GM12878 (cell line): ENCODE data around the gene SNED1. TPM values are rescaled to one million over a fixed set of nuclear protein-coding genes. Genes with fewer than 3 reads are reported as not detected.

Experiments
- ATAC-seq: fragments of 200-7000 bp; cut with Tn5 transposase; 3 replicates; pipeline ENCODE4 v1.9.1; 2020; ENCODE audit warnings: mild to moderate bottlenecking, moderate library complexity
- BruUV-seq: library from RNA; stranded (reverse); fragments of 400-500 nt; replicated peaks from 2 replicates; lab custom pipeline; 2021; lab: Mats Ljungman, UMichigan
- CTCF ChIA-PET: fragments of 300-600 bp; sonication (Branson Sonifier 250); formaldehyde crosslinking; extraction: SDS; loops from one replicate; lab custom pipeline; 2021; ENCODE audit warnings: inconsistent platforms; lab: Yijun Ruan, JAX
- POLR2A ChIA-PET: fragments of 350-600 bp; formaldehyde crosslinking; extraction: SDS; loops from one replicate; lab custom pipeline; 2021; ENCODE audit warnings: inconsistent platforms; lab: Charles Lee
- RAD21 ChIA-PET: fragments of 300-600 bp; sonication (Branson Sonifier 250); formaldehyde crosslinking; loops from one replicate; lab custom pipeline; 2023; ENCODE audit warnings: antibody characterized with exemption; ENCODE audit not compliant: unreplicated experiment; lab: Charles Lee
- SMC1A ChIA-PET: fragments of 300-600 bp; sonication (Branson Sonifier 250); formaldehyde crosslinking; loops from one replicate; lab custom pipeline; 2023; ENCODE audit not compliant: unreplicated experiment, uncharacterized antibody; lab: Charles Lee
- DNase-seq: peaks from one replicate; pipeline ENCODE4 v3.0.0-alpha.2; 2011; ENCODE audit warnings: low read depth, low spot score
- FAIRE-seq: peaks from 3 replicates; lab custom pipeline; 2011; peaks lifted over from hg19 to GRCh38; lab: Jason Lieb, UNC
- H2AFZ ChIP-seq: 2 replicates; pipeline ENCODE4 v1.6.0; 2011; ENCODE audit warnings: low read depth, low read length, control low read depth; ENCODE audit not compliant: control insufficient read depth
- H3K27ac ChIP-seq: 2 replicates; pipeline ENCODE4 v1.5.1; 2011; ENCODE audit warnings: control low read depth; ENCODE audit not compliant: control insufficient read depth, insufficient read depth
- H3K27me3 ChIP-seq, 2 experiments: replicated peaks in 1 of 2; 2 replicates each; pipeline versions ENCODE4 v1.6.0 to v1.6.1; 2011; ENCODE audit warnings: low read length in 1 of 2; ENCODE audit not compliant: control insufficient read depth in 2 of 2, insufficient read depth in 2 of 2
- H3K36me3 ChIP-seq, 2 experiments: 2 replicates each; pipeline ENCODE4 v1.5.1; 2011; ENCODE audit warnings: low read length in 1 of 2; ENCODE audit not compliant: control insufficient read depth in 2 of 2, insufficient read depth in 2 of 2
- H3K4me1 ChIP-seq: 2 replicates; pipeline ENCODE4 v1.6.1; 2011; ENCODE audit warnings: mild to moderate bottlenecking, low read length, moderate library complexity, mixed read lengths; ENCODE audit not compliant: control insufficient read depth, insufficient read depth
- H3K4me2 ChIP-seq: 2 replicates; pipeline ENCODE4 v1.6.0; 2011; ENCODE audit warnings: control low read depth; ENCODE audit not compliant: control insufficient read depth, insufficient read depth
- H3K4me3 ChIP-seq: fragments of 200-600 bp; sonication (generic); 2 replicates; pipeline ENCODE4 v1.5.1; 2016
- H3K79me2 ChIP-seq: 2 replicates; pipeline ENCODE4 v1.6.0; 2011; ENCODE audit warnings: low read length; ENCODE audit not compliant: control insufficient read depth, insufficient read depth
- H3K9ac ChIP-seq: 2 replicates; pipeline ENCODE4 v1.8.0; 2011; ENCODE audit warnings: low read length, control low read depth, mixed read lengths; ENCODE audit not compliant: control insufficient read depth, insufficient read depth
- H3K9me3 ChIP-seq: replicated peaks from 3 replicates; pipeline ENCODE4 v1.5.1; 2011; ENCODE audit warnings: mild to moderate bottlenecking, low read length; ENCODE audit not compliant: control insufficient read depth, insufficient read depth
- H4K20me1 ChIP-seq: 2 replicates; pipeline ENCODE4 v1.6.0; 2011; ENCODE audit not compliant: control insufficient read depth, insufficient read depth
- ATF7 ChIP-seq: fragments of 450-650 bp; IDR thresholded peaks from 2 replicates; pipeline ENCODE4 v1.6.1; 2016; ENCODE audit warnings: low read depth, mild to moderate bottlenecking
- CBFB ChIP-seq: IDR thresholded peaks from 2 replicates; pipeline ENCODE4 v1.6.1; 2016; ENCODE audit warnings: antibody characterized with exemption, low read depth
- HDAC2 ChIP-seq: fragments of 200-600 bp; sonication (generic); IDR thresholded peaks from 2 replicates; pipeline ENCODE4 v1.6.1; 2017
- NFYB ChIP-seq: IDR thresholded peaks from 2 replicates; pipeline ENCODE4 v1.6.1; 2011; ENCODE audit warnings: low read depth, mild to moderate bottlenecking, low read length, improper control_type of control experiment, moderate library complexity; ENCODE audit not compliant: insufficient read depth
- PML ChIP-seq: IDR thresholded peaks from 2 replicates; pipeline ENCODE4 v1.6.1; 2012; ENCODE audit warnings: low read length, inconsistent platforms
- ZZZ3 ChIP-seq: IDR thresholded peaks from 2 replicates; pipeline ENCODE4 v1.6.1; 2011; ENCODE audit warnings: low read depth; ENCODE audit not compliant: control insufficient read depth, insufficient read length
- WGBS: methylation state at CpG from one replicate; pipeline ENCODE4 v1.1.6; 2016; ENCODE audit warnings: low lambda C conversion rate; ENCODE audit not compliant: insufficient replicate concordance, insufficient coverage; ENCODE audit errors: missing lambda C conversion rate; 5-methylcytosine and 5-hydroxymethylcytosine counted together
- in situ Hi-C: fragments of 300-500 bp; cut with MboI; formaldehyde crosslinking; loops from 9 replicates; pipeline ENCODE4 v1.14.3; 2018; ENCODE audit warnings: mixed read lengths
- intact Hi-C: fragments of 100-400 bp; cut with micrococcal nuclease; formaldehyde crosslinking; loops from one replicate; pipeline ENCODE4 v1.14.2; 2022; ENCODE audit not compliant: unreplicated experiment
- polyA plus RNA-seq, 11 experiments: library from polyadenylated mRNA; depleted of rRNA in 4 of 11; unstranded in 6 of 11; stranded (reverse) in 5 of 11; fragments of >200 nt; fragmentation: Nextera tagmentation in 4 of 11; fragmentation: Illumina TruSeq in 1 of 11; extraction: Ambion mirVana in 4 of 11; extraction: Trizol in 1 of 11; gene quantifications; 1 replicate in 1 of 11; 2 replicates in 10 of 11; pipeline versions ENCODE4 v1.2.1 to v1.2.3, GENCODE V29; 2011 to 2016; ENCODE audit warnings: inconsistent platforms in 2 of 11, missing spikeins in 2 of 11, low read depth in 1 of 11
- total RNA-seq, 4 experiments: library from RNA; depleted of rRNA in 3 of 4; stranded (reverse); fragments of >200 nt in 3 of 4; fragmentation: Illumina TruSeq in 1 of 4; extraction: Trizol in 1 of 4; gene quantifications; 2 replicates each; pipeline versions ENCODE4 v1.2.1 to v1.2.3, GENCODE V29; 2013 to 2021
- TF ChIP-seq, protein P1 (sequence below): fragments of 450-650 bp; IDR thresholded peaks from 2 replicates; pipeline ENCODE4 v1.6.1; 2017; ENCODE audit warnings: mild to moderate bottlenecking, moderate library complexity
- TF ChIP-seq, protein P2 (sequence below): fragments of 450-650 bp; IDR thresholded peaks from 2 replicates; pipeline ENCODE4 v1.6.1; 2017; ENCODE audit warnings: low read depth, mild to moderate bottlenecking, moderate library complexity

Gene SNED1
- total and polyA plus RNA-seq, 10 of the 15 experiments (the other 5 are each of a cell fraction or from before 2014, with no cell fraction given) = 0.05 to 8.4 (median 3.0) TPM

DNA sequence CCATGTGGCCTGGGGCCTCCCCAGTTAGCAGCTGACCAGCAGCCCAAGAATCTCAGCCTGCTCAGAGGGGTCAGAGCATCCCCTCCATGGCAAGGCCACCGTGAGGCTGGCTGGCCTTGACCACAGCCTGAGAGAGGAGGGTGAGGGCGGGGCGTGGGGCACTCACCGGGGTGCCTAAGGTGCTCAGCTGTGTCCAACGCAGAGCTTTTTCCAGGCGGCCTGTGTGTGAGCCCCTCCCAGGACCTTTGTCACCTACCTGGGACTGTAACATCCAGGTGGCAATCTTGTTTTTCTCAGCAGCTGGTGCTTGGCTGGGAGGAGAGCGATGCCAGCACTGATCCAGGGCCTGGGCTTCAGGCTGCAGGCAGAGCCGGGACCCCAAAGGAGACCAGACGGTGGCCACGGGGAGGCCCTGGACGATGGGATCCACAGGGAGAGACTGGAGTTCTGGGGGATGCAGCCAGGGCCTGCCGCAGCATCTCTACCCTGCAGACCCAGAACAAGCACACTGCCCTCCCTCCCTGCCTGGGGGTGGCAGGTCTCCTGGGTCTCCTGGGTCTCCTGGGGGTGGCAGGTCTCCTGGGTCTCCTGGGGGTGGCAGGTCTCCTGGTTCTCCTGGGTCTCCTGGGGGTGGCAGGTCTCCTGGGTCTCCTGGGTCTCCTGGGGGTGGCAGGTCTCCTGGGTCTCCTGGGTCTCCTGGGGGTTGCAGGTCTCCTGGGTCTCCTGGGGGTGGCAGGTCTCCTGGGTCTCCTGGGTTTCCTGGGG, 12.3 kb downstream of the SNED1 start:
- Histone ChIP-seq H3K27me3 (peaks cover 0 to 2% of the 10 kb centered on the region in 2 experiments; a peak in 3 of 4 replicates), H3K36me3 (no peaks in the 10 kb centered on the region), H3K9me3 (no peaks in the 10 kb centered on the region), H3K4me1 (no peaks in the 10 kb centered on the region), H3K9ac (no peak overlapping the region), H3K4me3 (no peak overlapping the region), H3K4me2 (no peak overlapping the region), H3K27ac (no peak overlapping the region), H4K20me1 (no peaks in the 10 kb centered on the region), H3K79me2 (no peaks in the 10 kb centered on the region), H2AFZ (no peak overlapping the region)
- ChIA-PET POLR2A (no interaction called here), RAD21 (interaction anchor here (0.5 kb wide), 1 partner anchor 36 kb away, joined by 3 read pairs; no protein-coding TSS in a partner anchor), CTCF (no interaction called here), SMC1A (no interaction called here)
- TF ChIP-seq HDAC2 (no peak), ZZZ3 (no peak), ATF7 (no peak), NFYB (no peak), CBFB (no peak), PML (no peak)
- TF ChIP-seq, protein P1, sequence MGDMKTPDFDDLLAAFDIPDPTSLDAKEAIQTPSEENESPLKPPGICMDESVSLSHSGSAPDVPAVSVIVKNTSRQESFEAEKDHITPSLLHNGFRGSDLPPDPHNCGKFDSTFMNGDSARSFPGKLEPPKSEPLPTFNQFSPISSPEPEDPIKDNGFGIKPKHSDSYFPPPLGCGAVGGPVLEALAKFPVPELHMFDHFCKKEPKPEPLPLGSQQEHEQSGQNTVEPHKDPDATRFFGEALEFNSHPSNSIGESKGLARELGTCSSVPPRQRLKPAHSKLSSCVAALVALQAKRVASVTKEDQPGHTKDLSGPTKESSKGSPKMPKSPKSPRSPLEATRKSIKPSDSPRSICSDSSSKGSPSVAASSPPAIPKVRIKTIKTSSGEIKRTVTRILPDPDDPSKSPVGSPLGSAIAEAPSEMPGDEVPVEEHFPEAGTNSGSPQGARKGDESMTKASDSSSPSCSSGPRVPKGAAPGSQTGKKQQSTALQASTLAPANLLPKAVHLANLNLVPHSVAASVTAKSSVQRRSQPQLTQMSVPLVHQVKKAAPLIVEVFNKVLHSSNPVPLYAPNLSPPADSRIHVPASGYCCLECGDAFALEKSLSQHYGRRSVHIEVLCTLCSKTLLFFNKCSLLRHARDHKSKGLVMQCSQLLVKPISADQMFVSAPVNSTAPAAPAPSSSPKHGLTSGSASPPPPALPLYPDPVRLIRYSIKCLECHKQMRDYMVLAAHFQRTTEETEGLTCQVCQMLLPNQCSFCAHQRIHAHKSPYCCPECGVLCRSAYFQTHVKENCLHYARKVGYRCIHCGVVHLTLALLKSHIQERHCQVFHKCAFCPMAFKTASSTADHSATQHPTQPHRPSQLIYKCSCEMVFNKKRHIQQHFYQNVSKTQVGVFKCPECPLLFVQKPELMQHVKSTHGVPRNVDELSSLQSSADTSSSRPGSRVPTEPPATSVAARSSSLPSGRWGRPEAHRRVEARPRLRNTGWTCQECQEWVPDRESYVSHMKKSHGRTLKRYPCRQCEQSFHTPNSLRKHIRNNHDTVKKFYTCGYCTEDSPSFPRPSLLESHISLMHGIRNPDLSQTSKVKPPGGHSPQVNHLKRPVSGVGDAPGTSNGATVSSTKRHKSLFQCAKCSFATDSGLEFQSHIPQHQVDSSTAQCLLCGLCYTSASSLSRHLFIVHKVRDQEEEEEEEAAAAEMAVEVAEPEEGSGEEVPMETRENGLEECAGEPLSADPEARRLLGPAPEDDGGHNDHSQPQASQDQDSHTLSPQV = no peak
- TF ChIP-seq, protein P2, sequence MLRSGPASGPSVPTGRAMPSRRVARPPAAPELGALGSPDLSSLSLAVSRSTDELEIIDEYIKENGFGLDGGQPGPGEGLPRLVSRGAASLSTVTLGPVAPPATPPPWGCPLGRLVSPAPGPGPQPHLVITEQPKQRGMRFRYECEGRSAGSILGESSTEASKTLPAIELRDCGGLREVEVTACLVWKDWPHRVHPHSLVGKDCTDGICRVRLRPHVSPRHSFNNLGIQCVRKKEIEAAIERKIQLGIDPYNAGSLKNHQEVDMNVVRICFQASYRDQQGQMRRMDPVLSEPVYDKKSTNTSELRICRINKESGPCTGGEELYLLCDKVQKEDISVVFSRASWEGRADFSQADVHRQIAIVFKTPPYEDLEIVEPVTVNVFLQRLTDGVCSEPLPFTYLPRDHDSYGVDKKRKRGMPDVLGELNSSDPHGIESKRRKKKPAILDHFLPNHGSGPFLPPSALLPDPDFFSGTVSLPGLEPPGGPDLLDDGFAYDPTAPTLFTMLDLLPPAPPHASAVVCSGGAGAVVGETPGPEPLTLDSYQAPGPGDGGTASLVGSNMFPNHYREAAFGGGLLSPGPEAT = no peak
- no peak for FAIRE-seq
- no TSS peak for BruUV-seq
- no peak for ATAC-seq
- no peak for DNase-seq
- WGBS = 40% methylated on average over 10 of the region's 12 CpGs
- in situ Hi-C loops (no loop called here), intact Hi-C loops (no loop called here)
